Measurements from ENCODE around the gene ZNF726.

ZNF726 gene

GRCh38 chr19:23896912-23897311 is 17.8 kb upstream of the ZNF726 start:
- no peaks in the 10 kb centered on the region for H3K4me1 ChIP-seq (ENCODE audit: insufficient read depth, poor library complexity, severe bottlenecking)
- no peaks in the 10 kb centered on the region for H3K27me3 ChIP-seq (ENCODE audit: insufficient read depth, poor library complexity, severe bottlenecking)
- H3K27ac ChIP-seq (ENCODE audit: poor library complexity, severe bottlenecking): no peak overlapping the region
- DNase-seq (ENCODE audit: low spot score): no peak
- no peaks in the 10 kb centered on the region for H3K36me3 ChIP-seq (ENCODE audit: low read depth)
- H3K4me3 ChIP-seq (ENCODE audit: severe bottlenecking): no peak overlapping the region
- no peak for TF ChIP-seq CTCF (IDR thresholded peaks at IDR 0.05; ENCODE audit: poor library complexity, severe bottlenecking)
- ATAC-seq (ENCODE audit: low read depth): no peak
- no peaks in the 10 kb centered on the region for H3K9me3 ChIP-seq (ENCODE audit: severe bottlenecking)

GRCh38 chr19:23901360-23901759 is 13.3 kb upstream of the ZNF726 start:
- Histone ChIP-seq H3K27ac (ENCODE audit: poor library complexity, severe bottlenecking) (no peak overlapping the region), H3K36me3 (ENCODE audit: low read depth) (no peaks in the 10 kb centered on the region), H3K9me3 (ENCODE audit: severe bottlenecking) (no peaks in the 10 kb centered on the region), H3K27me3 (ENCODE audit: insufficient read depth, poor library complexity, severe bottlenecking) (no peaks in the 10 kb centered on the region), H3K4me1 (ENCODE audit: insufficient read depth, poor library complexity, severe bottlenecking) (no peaks in the 10 kb centered on the region), H3K4me3 (ENCODE audit: severe bottlenecking) (no peak overlapping the region)
- DNase-seq (ENCODE audit: low spot score) (no peak), ATAC-seq (ENCODE audit: low read depth) (no peak)
- TF ChIP-seq CTCF (IDR thresholded peaks at IDR 0.05; ENCODE audit: poor library complexity, severe bottlenecking): no peak

GRCh38 chr19:23904406-23904805 is 10.3 kb upstream of the ZNF726 start:
- TF ChIP-seq CTCF (IDR thresholded peaks at IDR 0.05; ENCODE audit: poor library complexity, severe bottlenecking): no peak
- no peaks in the 10 kb centered on the region for H3K9me3 ChIP-seq (ENCODE audit: severe bottlenecking)
- H3K36me3 ChIP-seq (ENCODE audit: low read depth): no peaks in the 10 kb centered on the region

GRCh38 chr19:23905771-23906170 is 8.9 kb upstream of the ZNF726 start:
- DNase-seq (ENCODE audit: low spot score) (no peak), ATAC-seq (ENCODE audit: low read depth) (no peak)
- Histone ChIP-seq H3K36me3 (ENCODE audit: low read depth) (no peaks in the 10 kb centered on the region), H3K9me3 (ENCODE audit: severe bottlenecking) (no peaks in the 10 kb centered on the region), H3K4me3 (ENCODE audit: severe bottlenecking) (no peak overlapping the region), H3K4me1 (ENCODE audit: insufficient read depth, poor library complexity, severe bottlenecking) (no peaks in the 10 kb centered on the region), H3K27me3 (ENCODE audit: insufficient read depth, poor library complexity, severe bottlenecking) (no peaks in the 10 kb centered on the region), H3K27ac (ENCODE audit: poor library complexity, severe bottlenecking) (no peak overlapping the region)
- TF ChIP-seq CTCF (IDR thresholded peaks at IDR 0.05; ENCODE audit: poor library complexity, severe bottlenecking): no peak

More at GRCh38 chr19:23904406-23904805, 10.3 kb upstream of the ZNF726 start:
- no peaks in the 10 kb centered on the region for H3K4me1 ChIP-seq (ENCODE audit: insufficient read depth, poor library complexity, severe bottlenecking)
- H3K4me3 ChIP-seq (ENCODE audit: severe bottlenecking): no peak overlapping the region
- ATAC-seq (ENCODE audit: low read depth) (no peak), DNase-seq (ENCODE audit: low spot score) (no peak)
- H3K27me3 ChIP-seq (ENCODE audit: insufficient read depth, poor library complexity, severe bottlenecking): no peaks in the 10 kb centered on the region
- H3K27ac ChIP-seq (ENCODE audit: poor library complexity, severe bottlenecking): no peak overlapping the region

GRCh38 chr19:23906835-23907234 is 7.9 kb upstream of the ZNF726 start:
- ATAC-seq (ENCODE audit: low read depth) (no peak), DNase-seq (ENCODE audit: low spot score) (no peak)
- no peaks in the 10 kb centered on the region for H3K36me3 ChIP-seq (ENCODE audit: low read depth)
- H3K4me1 ChIP-seq (ENCODE audit: insufficient read depth, poor library complexity, severe bottlenecking): no peaks in the 10 kb centered on the region
- H3K27me3 ChIP-seq (ENCODE audit: insufficient read depth, poor library complexity, severe bottlenecking): no peaks in the 10 kb centered on the region
- no peak for TF ChIP-seq CTCF (IDR thresholded peaks at IDR 0.05; ENCODE audit: poor library complexity, severe bottlenecking)
- H3K9me3 ChIP-seq (ENCODE audit: severe bottlenecking): no peaks in the 10 kb centered on the region
- H3K4me3 ChIP-seq (ENCODE audit: severe bottlenecking): no peak overlapping the region
- no peak overlapping the region for H3K27ac ChIP-seq (ENCODE audit: poor library complexity, severe bottlenecking)
